Mononuclear cell (primary cell): ENCODE data around the gene EIF6. TPM values are rescaled to one million over a fixed set of nuclear protein-coding genes. Genes with fewer than 3 reads are reported as not detected.

ENCODE experiments used
- H3K27me3 ChIP-seq: 2 replicates; pipeline ENCODE4 v1.6.0; 2011; ENCODE audit warnings: low read length, control low read depth; ENCODE audit not compliant: insufficient read depth
- H3K4me1 ChIP-seq: 2 replicates; pipeline ENCODE4 v1.5.1; 2011; ENCODE audit warnings: mild to moderate bottlenecking, low read length, control low read depth; ENCODE audit not compliant: insufficient read depth
- H3K4me3 ChIP-seq: 2 replicates; pipeline ENCODE4 v1.5.1; 2011; ENCODE audit warnings: mild to moderate bottlenecking, low read length, moderate library complexity
- H3K9me3 ChIP-seq: 2 replicates; pipeline ENCODE4 v1.5.1; 2011; ENCODE audit warnings: low read depth, mild to moderate bottlenecking, control low read depth, low read length
- total RNA-seq: library from RNA; depleted of rRNA; stranded (reverse); fragments of >200 nt; gene quantifications from one replicate; pipeline ENCODE4 v1.2.3, GENCODE V29; 2012

Gene EIF6
- total RNA-seq, 1 donor, result 33.9 TPM

GRCh38 chr20:35279533-35280174, 4.9 kb downstream of the EIF6 start:
- H3K4me3 ChIP-seq, result no peak overlapping the region
- H3K27me3 ChIP-seq, result no peaks in the 10 kb centered on the region
- H3K4me1 ChIP-seq, result peaks cover 24% of the 10 kb centered on the region
- no peaks in the 10 kb centered on the region for H3K9me3 ChIP-seq

- Histone ChIP-seq H3K27me3 (no peaks in the 10 kb centered on the region), H3K4me3 (no peak overlapping the region), H3K9me3 (no peaks in the 10 kb centered on the region), H3K4me1 (peaks cover 23% of the 10 kb centered on the region)
These were observed 5.5 kb downstream of the EIF6 start for GRCh38 chr20:35279040-35279439.

DNA sequence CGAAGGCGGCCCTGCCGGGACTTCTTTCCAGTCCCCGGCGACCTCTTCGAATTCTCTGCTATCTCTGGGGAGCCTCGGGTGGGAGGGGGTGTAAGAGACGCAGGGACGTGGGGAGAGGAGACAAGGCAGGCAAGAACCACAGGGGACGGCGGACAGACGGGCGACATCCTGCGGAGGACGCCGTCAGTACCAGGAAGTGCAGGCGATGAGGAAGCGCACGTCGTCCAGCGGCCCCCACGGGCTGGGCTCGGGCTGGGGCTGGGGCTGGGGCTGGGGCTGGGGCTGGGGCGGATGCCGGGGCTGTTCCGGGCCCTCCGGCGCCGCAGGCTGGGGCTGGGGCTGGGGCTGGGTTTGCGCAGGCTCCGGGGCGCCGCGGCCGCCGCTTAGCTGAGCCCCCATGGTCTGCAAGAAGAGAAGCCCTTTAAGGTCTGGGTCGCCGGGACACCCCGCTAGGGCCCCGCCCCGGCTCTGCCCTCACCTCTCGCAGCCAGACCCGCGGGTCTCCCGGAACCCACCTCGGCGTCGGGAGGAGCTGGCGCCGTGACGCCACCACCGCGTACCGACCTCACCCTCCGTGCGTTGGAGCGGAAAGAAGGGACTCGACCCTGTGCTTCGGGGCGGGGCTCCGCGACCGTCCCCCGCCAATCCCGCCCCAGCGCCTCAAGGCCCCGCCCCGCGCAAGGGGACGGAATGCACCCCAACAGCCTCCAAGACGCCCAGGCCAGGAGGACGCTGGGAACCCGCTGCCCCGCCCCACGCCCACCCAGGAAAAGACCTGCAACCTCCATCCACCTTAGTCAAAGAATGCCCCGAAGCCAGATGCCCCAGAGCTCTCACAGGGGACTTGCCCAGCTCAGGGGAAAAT, 6.8 kb downstream of the EIF6 start, which contains the start of gene MMP24OS:
Gene MMP24OS (minus strand): TSS at position 592 of the 865 bp plus-strand sequence. CDS start 193 bp downstream, at position 399.
- Histone ChIP-seq H3K4me3 (peak within 1 kb of the TSS; percentile 85), H3K4me1 (peaks cover 11% of the 10 kb centered on the region), H3K27me3 (no peaks in the 10 kb centered on the region), H3K9me3 (no peaks in the 10 kb centered on the region)

DNA sequence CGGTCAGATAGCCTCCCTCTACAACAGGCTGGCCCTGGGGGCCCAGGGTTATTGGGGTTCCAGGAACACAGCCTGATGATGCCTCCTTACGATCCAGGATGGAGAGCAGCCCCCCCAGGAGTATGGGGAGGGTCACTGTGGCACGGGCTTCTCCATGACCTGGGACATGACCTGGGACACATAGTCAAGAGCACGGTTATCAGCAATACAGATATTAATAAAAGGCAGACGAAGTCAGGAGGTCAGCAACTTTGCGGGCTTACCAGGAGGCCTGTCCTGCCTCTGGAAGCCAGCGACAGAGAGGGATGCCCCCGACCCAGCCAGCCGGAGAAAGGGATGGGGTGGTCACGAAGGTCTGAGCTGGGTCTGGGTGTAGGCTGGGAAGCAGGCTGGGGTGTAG, 7.4 kb downstream of the EIF6 start:
- H3K27me3 ChIP-seq, result no peaks in the 10 kb centered on the region
- H3K9me3 ChIP-seq, result no peaks in the 10 kb centered on the region
- peaks cover 11% of the 10 kb centered on the region for H3K4me1 ChIP-seq
- peak overlapping the region; percentile 85 for H3K4me3 ChIP-seq

DNA sequence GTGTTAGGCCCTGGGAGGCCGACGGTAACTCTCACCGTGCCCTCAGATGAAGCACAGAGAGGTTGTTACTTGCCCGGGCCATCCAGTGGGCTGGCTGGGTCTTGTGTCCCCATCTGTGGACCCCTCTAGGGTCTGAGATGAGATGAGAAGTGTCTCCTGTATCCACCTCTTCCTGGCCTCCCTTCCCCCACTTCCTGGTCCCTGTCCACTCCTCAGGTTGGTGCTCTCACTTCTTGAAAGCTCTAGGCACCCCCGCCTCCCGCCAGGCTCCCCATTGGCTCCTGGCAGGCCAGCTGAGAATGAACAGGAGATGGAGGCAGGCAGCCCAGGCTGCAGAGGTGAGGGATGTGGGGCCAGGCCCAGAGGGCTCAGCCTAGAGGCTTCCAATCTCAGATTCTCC, 8.2 kb downstream of the EIF6 start:
- Histone ChIP-seq H3K9me3 (no peaks in the 10 kb centered on the region), H3K4me3 (no peak overlapping the region), H3K4me1 (peaks cover 11% of the 10 kb centered on the region), H3K27me3 (no peaks in the 10 kb centered on the region)

DNA sequence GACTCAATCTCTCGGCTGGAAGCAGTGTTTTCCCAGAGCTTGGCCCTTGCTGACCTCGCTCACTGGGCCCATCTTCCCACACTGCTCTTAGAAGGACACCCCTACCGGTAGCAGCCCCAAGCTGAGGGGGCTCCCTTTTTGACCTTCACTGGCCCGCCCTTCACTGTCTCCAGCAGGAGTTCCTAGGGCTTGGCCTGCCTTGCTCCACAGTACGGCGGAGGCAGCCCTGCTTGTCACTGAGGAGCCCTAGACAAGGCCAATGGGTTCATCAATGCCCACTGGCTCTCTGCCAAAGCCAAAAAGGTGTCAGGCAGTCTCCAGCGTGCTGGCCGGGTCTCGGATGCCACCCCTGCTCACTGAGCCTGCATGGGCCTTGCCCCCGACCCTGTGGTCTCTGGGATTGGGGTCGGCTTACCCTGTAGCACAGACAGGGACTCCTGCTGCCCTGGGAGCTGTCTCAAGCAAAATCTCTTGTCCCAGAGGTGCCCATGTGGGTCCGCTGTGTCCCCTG, 8.8 kb downstream of the EIF6 start:
- Histone ChIP-seq H3K27me3 (no peaks in the 10 kb centered on the region), H3K4me1 (peaks cover 11% of the 10 kb centered on the region)

DNA sequence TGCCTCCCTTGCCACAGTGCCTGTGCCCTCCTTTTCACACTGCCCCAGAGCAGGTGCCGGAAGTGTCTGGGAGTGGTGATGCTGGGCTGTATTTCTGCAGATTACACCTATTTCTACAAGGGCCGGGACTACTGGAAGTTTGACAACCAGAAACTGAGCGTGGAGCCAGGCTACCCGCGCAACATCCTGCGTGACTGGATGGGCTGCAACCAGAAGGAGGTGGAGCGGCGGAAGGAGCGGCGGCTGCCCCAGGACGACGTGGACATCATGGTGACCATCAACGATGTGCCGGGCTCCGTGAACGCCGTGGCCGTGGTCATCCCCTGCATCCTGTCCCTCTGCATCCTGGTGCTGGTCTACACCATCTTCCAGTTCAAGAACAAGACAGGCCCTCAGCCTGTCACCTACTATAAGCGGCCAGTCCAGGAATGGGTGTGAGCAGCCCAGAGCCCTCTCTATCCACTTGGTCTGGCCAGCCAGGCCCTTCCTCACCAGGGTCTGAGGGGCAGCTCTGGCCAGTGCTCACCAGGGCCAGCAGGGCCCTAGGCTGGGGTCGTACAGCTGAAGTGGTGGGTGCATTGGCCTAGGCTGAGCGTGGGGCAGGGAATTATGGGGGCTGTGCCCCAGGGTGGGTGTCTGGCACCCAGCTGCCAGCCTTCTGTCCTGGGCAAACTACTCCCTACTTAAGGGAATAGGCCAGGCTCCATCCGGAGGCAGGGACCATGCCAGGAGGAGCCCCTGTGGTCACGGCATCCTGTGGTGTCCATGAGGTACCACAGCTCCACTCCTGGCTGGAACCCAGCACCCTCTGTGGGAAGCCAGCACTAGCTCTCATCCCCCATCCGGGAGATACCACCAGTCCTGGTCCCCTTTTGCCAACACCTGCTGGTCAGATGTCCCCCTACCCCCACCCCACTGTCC, 10.1 kb downstream of the EIF6 start:
- Histone ChIP-seq H3K4me1 (peaks cover 11% of the 10 kb centered on the region), H3K27me3 (no peaks in the 10 kb centered on the region), H3K9me3 (no peaks in the 10 kb centered on the region), H3K4me3 (no peak overlapping the region)

More for the DNA sequence above, 8.8 kb downstream of the EIF6 start:
- Histone ChIP-seq H3K9me3 (no peaks in the 10 kb centered on the region), H3K4me3 (no peak overlapping the region)

- Histone ChIP-seq H3K27me3 (no peaks in the 10 kb centered on the region), H3K9me3 (no peaks in the 10 kb centered on the region), H3K4me3 (no peak overlapping the region), H3K4me1 (peaks cover 11% of the 10 kb centered on the region)
These were observed 11.0 kb downstream of the EIF6 start for GRCh38 chr20:35273449-35274171.

- H3K4me3 ChIP-seq, result no peak overlapping the region
- H3K9me3 ChIP-seq, result no peaks in the 10 kb centered on the region
- peaks cover 8% of the 10 kb centered on the region for H3K4me1 ChIP-seq
- no peaks in the 10 kb centered on the region for H3K27me3 ChIP-seq
These were observed 12.7 kb downstream of the EIF6 start for GRCh38 chr20:35271904-35272303.

- H3K27me3 ChIP-seq, result no peaks in the 10 kb centered on the region
- no peak overlapping the region for H3K4me3 ChIP-seq
- no peaks in the 10 kb centered on the region for H3K9me3 ChIP-seq
- peaks cover 2% of the 10 kb centered on the region for H3K4me1 ChIP-seq
These were observed 13.3 kb downstream of the EIF6 start for GRCh38 chr20:35271073-35271882.

DNA sequence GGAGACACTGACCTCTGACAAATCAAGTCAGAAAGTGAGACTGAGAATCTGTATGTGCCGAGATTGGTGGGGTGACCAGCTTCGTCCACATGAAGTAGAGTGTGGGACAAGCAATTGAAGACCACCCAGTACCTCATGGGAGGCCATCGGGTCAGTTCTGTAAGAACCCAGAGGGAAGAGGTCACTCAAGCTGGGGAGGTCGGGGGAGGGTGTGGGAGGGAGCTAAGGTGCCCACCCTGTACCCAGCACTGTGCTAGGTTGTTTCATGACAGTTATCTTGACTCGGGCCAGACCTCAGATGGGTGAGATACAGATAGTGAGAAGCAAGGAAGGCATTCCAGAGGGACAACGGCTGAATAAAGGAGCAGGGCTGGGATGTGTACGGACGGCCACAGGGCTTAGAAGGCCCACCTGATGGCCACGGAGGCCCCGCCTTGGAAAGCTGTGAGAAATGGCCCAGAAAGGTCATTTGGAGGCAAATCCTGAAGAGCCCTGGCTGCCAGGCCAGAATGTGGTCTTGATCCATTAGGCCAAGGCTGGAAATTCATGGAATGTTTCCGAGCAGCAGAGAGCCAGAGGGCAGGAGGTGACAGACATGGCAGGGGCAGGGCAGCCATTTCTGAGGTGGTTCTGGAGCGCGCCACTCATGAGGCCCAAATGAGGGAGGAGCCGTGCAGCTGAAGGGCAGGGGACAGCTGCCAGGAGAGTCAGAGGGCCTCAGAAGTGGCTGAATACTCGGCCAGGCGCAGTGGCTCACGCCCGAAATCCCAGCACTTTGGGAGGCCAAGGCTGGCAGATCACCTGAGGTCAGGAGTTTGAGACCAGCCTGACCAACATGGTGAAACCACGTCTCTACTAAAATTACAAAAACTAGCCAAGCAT, 14.3 kb downstream of the EIF6 start:
- Histone ChIP-seq H3K27me3 (no peaks in the 10 kb centered on the region), H3K4me3 (no peak overlapping the region), H3K4me1 (no peaks in the 10 kb centered on the region), H3K9me3 (no peaks in the 10 kb centered on the region)

- Histone ChIP-seq H3K27me3 (no peaks in the 10 kb centered on the region), H3K9me3 (no peaks in the 10 kb centered on the region), H3K4me3 (no peak overlapping the region), H3K4me1 (no peaks in the 10 kb centered on the region)
These were observed 15.4 kb downstream of the EIF6 start for GRCh38 chr20:35269055-35269781.
